Right lobe of liver (tissue), 4 donors: ENCODE measurements around the gene NBPF9.
"Not testable (repeated sequence)": the region's sequence is repeated elsewhere in the genome, so short reads cannot be mapped to it uniquely, and the experiment has no call there.

Experiments
- POLR2A ChIP-seq: fragments of 450-650 bp; IDR thresholded peaks from one replicate; pipeline ENCODE4 v1.6.1; 2017; ENCODE audit warnings: antibody characterized with exemption, mild to moderate bottlenecking
- TF ChIP-seq, protein P1 (sequence below), 4 donors: fragments of 200-600 bp in 3 of 4; fragments of 450-650 bp in 1 of 4; IDR thresholded peaks; one replicate each; pipeline versions ENCODE4 v1.5.1 to v1.8.0; 2016 to 2022; ENCODE audit warnings: antibody characterized with exemption in 4 of 4, mild to moderate bottlenecking in 2 of 4
- donor health status: DM: no; HTN: no; CAD: no.
- donor health status: DM: no; HTN: no; CAD: no.
- donor health status: DM: no; HTN: yes; CAD: no.

DNA sequence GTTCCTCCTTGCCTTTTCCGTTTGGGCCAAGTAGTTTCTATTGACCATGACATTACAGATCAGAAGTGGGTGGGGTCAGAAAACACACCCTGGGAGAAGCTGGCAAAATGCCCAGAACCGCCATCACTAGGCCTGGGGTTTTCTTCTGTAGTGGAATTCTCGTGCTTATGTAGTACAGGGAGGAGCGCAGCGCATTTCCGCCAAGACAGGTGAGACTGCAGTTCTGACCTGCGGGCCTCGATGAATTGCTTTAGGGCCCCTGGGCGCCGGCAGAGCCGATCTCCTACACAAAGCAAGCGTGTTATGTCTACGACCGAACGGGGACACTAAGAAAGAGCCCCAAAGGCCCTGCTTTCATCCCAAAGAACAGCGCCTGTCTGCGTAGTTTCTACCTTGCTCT lies 25.9 kb upstream of the NBPF9 start:
- TF ChIP-seq, protein P1, sequence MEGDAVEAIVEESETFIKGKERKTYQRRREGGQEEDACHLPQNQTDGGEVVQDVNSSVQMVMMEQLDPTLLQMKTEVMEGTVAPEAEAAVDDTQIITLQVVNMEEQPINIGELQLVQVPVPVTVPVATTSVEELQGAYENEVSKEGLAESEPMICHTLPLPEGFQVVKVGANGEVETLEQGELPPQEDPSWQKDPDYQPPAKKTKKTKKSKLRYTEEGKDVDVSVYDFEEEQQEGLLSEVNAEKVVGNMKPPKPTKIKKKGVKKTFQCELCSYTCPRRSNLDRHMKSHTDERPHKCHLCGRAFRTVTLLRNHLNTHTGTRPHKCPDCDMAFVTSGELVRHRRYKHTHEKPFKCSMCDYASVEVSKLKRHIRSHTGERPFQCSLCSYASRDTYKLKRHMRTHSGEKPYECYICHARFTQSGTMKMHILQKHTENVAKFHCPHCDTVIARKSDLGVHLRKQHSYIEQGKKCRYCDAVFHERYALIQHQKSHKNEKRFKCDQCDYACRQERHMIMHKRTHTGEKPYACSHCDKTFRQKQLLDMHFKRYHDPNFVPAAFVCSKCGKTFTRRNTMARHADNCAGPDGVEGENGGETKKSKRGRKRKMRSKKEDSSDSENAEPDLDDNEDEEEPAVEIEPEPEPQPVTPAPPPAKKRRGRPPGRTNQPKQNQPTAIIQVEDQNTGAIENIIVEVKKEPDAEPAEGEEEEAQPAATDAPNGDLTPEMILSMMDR (IDR thresholded peaks at IDR 0.05): not testable (repeated sequence)
- not testable (repeated sequence) for TF ChIP-seq POLR2A
